GM23338 (cell line): ENCODE measurements around the gene EPHA4. TPM values are rescaled to one million over a fixed set of nuclear protein-coding genes. Genes with fewer than 3 reads are reported as not detected.

ENCODE experiments used
- ATAC-seq: fragments of 200-7000 bp; cut with Tn5 transposase; 3 replicates; pipeline ENCODE4 v1.9.1; 2020
- DNase-seq: peaks from one replicate; pipeline ENCODE4 v3.0.0-alpha.2; 2015; ENCODE audit warnings: low spot score
- H2AFZ ChIP-seq: fragments of 200-600 bp; sonication (generic); 2 replicates; pipeline ENCODE4 v1.8.0; 2016; ENCODE audit warnings: antibody characterized with exemption, mild to moderate bottlenecking, moderate library complexity
- H3F3A ChIP-seq: fragments of 200-600 bp; sonication (generic); replicated peaks from 2 replicates; pipeline ENCODE4 v1.8.0; 2017; ENCODE audit warnings: antibody characterized with exemption, mixed run types, low read depth
- H3K27ac ChIP-seq: fragments of 200-600 bp; sonication (generic); 2 replicates; pipeline ENCODE4 v1.6.1; 2016; ENCODE audit warnings: low read depth
- H3K27me3 ChIP-seq: fragments of 200-600 bp; sonication (generic); 2 replicates; pipeline ENCODE4 v1.8.0; 2016; ENCODE audit warnings: mild to moderate bottlenecking, mixed run types, moderate library complexity; ENCODE audit not compliant: insufficient read depth
- H3K36me3 ChIP-seq: fragments of 200-600 bp; sonication (generic); 2 replicates; pipeline ENCODE4 v1.8.0; 2016; ENCODE audit warnings: mild to moderate bottlenecking; ENCODE audit not compliant: insufficient read depth
- H3K4me1 ChIP-seq: fragments of 200-600 bp; sonication (generic); 2 replicates; pipeline ENCODE4 v1.8.0; 2016; ENCODE audit warnings: mild to moderate bottlenecking, moderate library complexity; ENCODE audit not compliant: insufficient read depth
- H3K4me2 ChIP-seq: fragments of 200-600 bp; sonication (generic); 2 replicates; pipeline ENCODE4 v1.7.1; 2017; ENCODE audit warnings: mixed run types
- H3K4me3 ChIP-seq: fragments of 200-600 bp; sonication (generic); 2 replicates; pipeline ENCODE4 v1.6.1; 2016; ENCODE audit warnings: mixed run types
- H3K79me2 ChIP-seq: fragments of 200-600 bp; sonication (generic); replicated peaks from 2 replicates; pipeline ENCODE4 v1.8.0; 2017; ENCODE audit warnings: mild to moderate bottlenecking; ENCODE audit not compliant: insufficient read depth
- H3K9me2 ChIP-seq: fragments of 200-600 bp; sonication (generic); 2 replicates; pipeline ENCODE4 v1.8.0; 2017; ENCODE audit not compliant: insufficient read depth
- H4K20me1 ChIP-seq: fragments of 200-600 bp; sonication (generic); replicated peaks from 2 replicates; pipeline ENCODE4 v1.8.0; 2017; ENCODE audit warnings: mild to moderate bottlenecking; ENCODE audit not compliant: insufficient read depth
- H3K27ac Mint-ChIP-seq: 2 replicates; pipeline ENCODE4 v1.8.0; 2020; ENCODE audit warnings: inconsistent platforms, mild to moderate bottlenecking, moderate library complexity, mixed read lengths
- H3K27me3 Mint-ChIP-seq: 3 replicates; pipeline ENCODE4 v1.8.0; 2022; ENCODE audit warnings: low read depth, mild to moderate bottlenecking, moderate library complexity, mixed read lengths, inconsistent platforms; ENCODE audit not compliant: insufficient read depth, poor library complexity
- H3K36me3 Mint-ChIP-seq: 3 replicates; pipeline ENCODE4 v1.8.0; 2021; ENCODE audit warnings: low read depth, mild to moderate bottlenecking, inconsistent platforms, moderate library complexity, mixed read lengths
- H3K4me1 Mint-ChIP-seq: 3 replicates; pipeline ENCODE4 v1.8.0; 2020; ENCODE audit warnings: mild to moderate bottlenecking, inconsistent platforms, mixed read lengths
- H3K4me3 Mint-ChIP-seq: 3 replicates; pipeline ENCODE4 v1.8.0; 2021; ENCODE audit warnings: moderate library complexity, mild to moderate bottlenecking, inconsistent platforms, mixed read lengths
- H3K9me3 Mint-ChIP-seq: 3 replicates; pipeline ENCODE4 v1.8.0; 2020; ENCODE audit warnings: moderate library complexity, mild to moderate bottlenecking, inconsistent platforms, mixed read lengths
- CREB1 ChIP-seq: fragments of 250-450 bp; sonication (Bioruptor Pico); IDR thresholded peaks from 2 replicates; pipeline ENCODE4 v1.5.0; 2020; ENCODE audit warnings: low read depth, mild to moderate bottlenecking, moderate library complexity
- CTCF ChIP-seq, 2 experiments: fragments of 200-600 bp in 1 of 2; sonication (generic) in 1 of 2; conservative IDR thresholded peaks; 2 replicates each; pipeline versions ENCODE4 v1.5.1 to v1.6.1; 2016 to 2017; ENCODE audit warnings: antibody characterized with exemption in 2 of 2, low read depth in 2 of 2, mild to moderate bottlenecking in 2 of 2, moderate library complexity in 1 of 2
- ETS1 ChIP-seq: IDR thresholded peaks from 2 replicates; pipeline ENCODE4 v1.6.1; 2016; ENCODE audit warnings: antibody characterized with exemption
- EZH2 ChIP-seq: fragments of 200-600 bp; sonication (generic); IDR thresholded peaks from one replicate; pipeline ENCODE4 v1.8.0; 2017; ENCODE audit warnings: antibody characterized with exemption, mild to moderate bottlenecking, low read depth; ENCODE audit not compliant: unreplicated experiment
- EZH2phosphoT487 ChIP-seq: fragments of 200-600 bp; sonication (generic); IDR thresholded peaks from one replicate; pipeline ENCODE4 v1.8.1; 2018; ENCODE audit warnings: antibody characterized with exemption; ENCODE audit not compliant: unreplicated experiment
- JUNB ChIP-seq: IDR thresholded peaks from one replicate; pipeline ENCODE4 v1.6.1; 2016; ENCODE audit warnings: antibody characterized with exemption; ENCODE audit not compliant: unreplicated experiment
- NANOG ChIP-seq: IDR thresholded peaks from 2 replicates; pipeline ENCODE4 v1.6.1; 2016; ENCODE audit warnings: antibody characterized with exemption, borderline replicate concordance
- POLR2AphosphoS5 ChIP-seq: IDR thresholded peaks from 2 replicates; pipeline ENCODE4 v1.6.1; 2016; ENCODE audit warnings: antibody characterized with exemption, low read depth
- REST ChIP-seq: IDR thresholded peaks from one replicate; pipeline ENCODE4 v1.6.1; 2018; ENCODE audit warnings: antibody characterized with exemption; ENCODE audit not compliant: unreplicated experiment
- STAT1 ChIP-seq: IDR thresholded peaks from one replicate; pipeline ENCODE4 v1.6.1; 2016; ENCODE audit warnings: antibody characterized with exemption; ENCODE audit not compliant: unreplicated experiment
- ZNF114 ChIP-seq: fragments of 250-450 bp; sonication (Bioruptor Pico); IDR thresholded peaks from 2 replicates; pipeline ENCODE4 v1.5.0; 2020; ENCODE audit warnings: mild to moderate bottlenecking, moderate library complexity
- ZNF331 ChIP-seq: fragments of 250-450 bp; sonication (Bioruptor Pico); IDR thresholded peaks from 2 replicates; pipeline ENCODE4 v1.5.0; 2020; ENCODE audit warnings: low read depth, mild to moderate bottlenecking, moderate library complexity
- ZNF462 ChIP-seq: fragments of 250-450 bp; sonication (Bioruptor Pico); IDR thresholded peaks from 2 replicates; pipeline ENCODE4 v1.5.0; 2020; ENCODE audit warnings: mild to moderate bottlenecking, moderate library complexity
- polyA plus RNA-seq: library from polyadenylated mRNA; unstranded; fragments of >200 nt; fragmentation: Nextera tagmentation; extraction: Ambion mirVana; gene quantifications from 2 replicates; pipeline ENCODE4 v1.2.1, GENCODE V29; 2016
- total RNA-seq: library from RNA; depleted of rRNA; stranded (reverse); fragments of >200 nt; shearing (Covaris generic); gene quantifications from 2 replicates; pipeline ENCODE4 v1.2.3, GENCODE V29; 2014

Gene EPHA4
- total and polyA plus RNA-seq, 2 experiments from 2014 or later = 4.1 to 6.2 TPM

GRCh38 chr2:221490506-221491060 is 81.5 kb downstream of the EPHA4 start:
- H3K27me3 ChIP-seq = no peaks in the 10 kb centered on the region
- no peaks in the 10 kb centered on the region for H4K20me1 ChIP-seq
- TF ChIP-seq JUNB (no peak), NANOG (no peak), REST (no peak), ETS1 (no peak), ZNF462 (CRISPR knock-in tag) (no peak), CTCF (conservative IDR thresholded peaks at IDR 0.05; ENCODE audit: low read depth in 2 of 2) (no peak), STAT1 (no peak), ZNF114 (no peak), POLR2AphosphoS5 (no peak), CREB1 (no peak), ZNF331 (CRISPR knock-in tag) (no peak), EZH2 (no peak), EZH2phosphoT487 (no peak)
- Mint-ChIP-seq H3K36me3 (no peaks in the 10 kb centered on the region; the same call in 2 of the 3 replicates), H3K27ac (no peak overlapping the region), H3K4me3 (no peak overlapping the region), H3K9me3 (no peaks in the 10 kb centered on the region), H3K4me1 (peaks cover 12% of the 10 kb centered on the region), H3K27me3 (no peaks in the 10 kb centered on the region)
- H3K27ac ChIP-seq = no peak overlapping the region
- no peaks in the 10 kb centered on the region for H3K79me2 ChIP-seq
- no peak for ATAC-seq
- H3K4me3 ChIP-seq = no peak overlapping the region
- no peak overlapping the region for H3K4me2 ChIP-seq
- H3K9me2 ChIP-seq = no peaks in the 10 kb centered on the region
- H3F3A ChIP-seq = no peaks in the 10 kb centered on the region
- H3K4me1 ChIP-seq = peaks cover 7% of the 10 kb centered on the region
- H2AFZ ChIP-seq = no peak overlapping the region
- no peak for DNase-seq
- no peaks in the 10 kb centered on the region for H3K36me3 ChIP-seq
